22Rv1 (cell line): ENCODE measurements around the gene RAB31.
"Not testable (repeated sequence)": the region's sequence is repeated elsewhere in the genome, so short reads cannot be mapped to it uniquely, and the experiment has no call there.

ENCODE experiments used
- CTCF ChIP-seq: fragments of 450-650 bp; IDR thresholded peaks from 2 replicates; pipeline ENCODE4 v1.5.1; 2017; ENCODE audit warnings: mild to moderate bottlenecking
- ZFX ChIP-seq: fragments of 450-650 bp; IDR thresholded peaks from 2 replicates; pipeline ENCODE4 v1.6.1; 2017; ENCODE audit warnings: antibody characterized with exemption, borderline replicate concordance

DNA sequence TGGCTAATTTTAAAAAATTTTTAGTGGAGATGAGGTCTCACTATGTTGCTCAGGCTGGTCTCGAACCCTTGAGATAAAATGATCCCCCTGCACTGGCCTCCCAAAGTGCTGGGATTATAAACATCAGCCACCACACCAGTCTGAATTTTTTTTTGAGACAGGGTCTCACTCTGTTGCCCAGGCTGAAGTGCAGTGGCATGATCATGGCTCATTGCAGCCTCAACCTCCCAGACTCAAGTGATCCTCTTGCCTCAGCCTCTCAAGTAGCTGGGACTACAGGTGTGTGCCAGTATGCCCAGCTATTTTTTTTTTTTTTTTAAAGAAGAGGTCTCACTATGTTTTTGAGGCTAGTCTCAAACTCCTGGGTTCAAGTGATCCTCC lies 191.4 kb downstream of the RAB31 start:
- not testable (repeated sequence) for TF ChIP-seq CTCF, ZFX
